Parathyroid adenoma (tissue), 2 donors: Measurements from ENCODE around the gene MTG2.

ENCODE experiments used
- H2AFZ ChIP-seq: fragments of 300-600 bp; sonication (generic); one replicate; pipeline ENCODE4 v1.7.0; 2017; ENCODE audit warnings: antibody characterized with exemption, mild to moderate bottlenecking
- H3K27ac ChIP-seq: fragments of 300-600 bp; sonication (generic); one replicate; pipeline ENCODE4 v1.7.0; 2017
- H3K27me3 ChIP-seq: fragments of 300-600 bp; sonication (generic); one replicate; pipeline ENCODE4 v1.7.0; 2017; ENCODE audit warnings: low read length; ENCODE audit not compliant: control insufficient read depth, insufficient read depth
- H3K36me3 ChIP-seq: fragments of 300-600 bp; sonication (generic); one replicate; pipeline ENCODE4 v1.7.0; 2017; ENCODE audit warnings: low read length; ENCODE audit not compliant: control insufficient read depth, insufficient read depth
- H3K4me1 ChIP-seq: fragments of 300-600 bp; sonication (generic); one replicate; pipeline ENCODE4 v1.7.0; 2017; ENCODE audit warnings: control low read depth
- H3K4me2 ChIP-seq: fragments of 300-600 bp; sonication (generic); one replicate; pipeline ENCODE4 v1.7.0; 2017; ENCODE audit warnings: low read length
- H3K4me3 ChIP-seq: fragments of 300-600 bp; sonication (generic); one replicate; pipeline ENCODE4 v1.7.0; 2017; ENCODE audit warnings: low read depth, low read length
- H3K79me2 ChIP-seq: fragments of 300-600 bp; sonication (generic); one replicate; pipeline ENCODE4 v1.7.0; 2017; ENCODE audit warnings: control low read depth
- H3K9ac ChIP-seq: fragments of 300-600 bp; sonication (generic); one replicate; pipeline ENCODE4 v1.7.0; 2017; ENCODE audit warnings: mild to moderate bottlenecking
- H3K9me3 ChIP-seq: fragments of 300-600 bp; sonication (generic); one replicate; pipeline ENCODE4 v1.7.0; 2017; ENCODE audit warnings: low read length; ENCODE audit not compliant: control insufficient read depth
- TF ChIP-seq, protein P1 (sequence below): fragments of 300-600 bp; sonication (generic); IDR thresholded peaks from one replicate; pipeline ENCODE4 v1.7.0; 2017; ENCODE audit warnings: antibody characterized with exemption, mild to moderate bottlenecking
- donor health status: primary hyperparathyroidism.

MTG2 gene

DNA sequence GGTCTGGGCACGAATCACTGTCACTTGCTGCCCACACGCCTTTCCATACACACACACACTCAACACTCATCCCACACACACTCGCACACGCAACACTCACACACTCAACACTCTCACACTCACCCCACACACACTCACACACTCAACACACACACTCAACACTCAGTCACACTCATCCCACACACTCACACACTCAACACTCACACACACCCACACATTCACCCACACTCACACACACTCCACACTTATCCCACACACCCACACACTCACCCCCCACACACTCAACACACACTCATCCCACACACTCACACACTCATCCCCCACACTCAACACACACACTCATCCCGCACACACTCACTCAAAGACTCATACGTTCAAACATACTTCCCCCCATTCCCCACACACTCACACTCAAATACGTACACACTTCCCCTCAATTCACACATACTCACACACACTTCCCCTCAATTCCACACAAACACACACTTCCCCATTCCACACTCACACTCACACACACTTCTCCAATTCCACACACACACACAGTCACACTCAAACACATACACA, 46.2 kb downstream of the MTG2 start:
- no peaks in the 10 kb centered on the region for H3K27me3 ChIP-seq
- no peaks in the 10 kb centered on the region for H3K79me2 ChIP-seq
- H3K4me2 ChIP-seq: no peak overlapping the region
- no peaks in the 10 kb centered on the region for H3K9me3 ChIP-seq
- H3K4me3 ChIP-seq: no peak overlapping the region
- TF ChIP-seq, protein P1, sequence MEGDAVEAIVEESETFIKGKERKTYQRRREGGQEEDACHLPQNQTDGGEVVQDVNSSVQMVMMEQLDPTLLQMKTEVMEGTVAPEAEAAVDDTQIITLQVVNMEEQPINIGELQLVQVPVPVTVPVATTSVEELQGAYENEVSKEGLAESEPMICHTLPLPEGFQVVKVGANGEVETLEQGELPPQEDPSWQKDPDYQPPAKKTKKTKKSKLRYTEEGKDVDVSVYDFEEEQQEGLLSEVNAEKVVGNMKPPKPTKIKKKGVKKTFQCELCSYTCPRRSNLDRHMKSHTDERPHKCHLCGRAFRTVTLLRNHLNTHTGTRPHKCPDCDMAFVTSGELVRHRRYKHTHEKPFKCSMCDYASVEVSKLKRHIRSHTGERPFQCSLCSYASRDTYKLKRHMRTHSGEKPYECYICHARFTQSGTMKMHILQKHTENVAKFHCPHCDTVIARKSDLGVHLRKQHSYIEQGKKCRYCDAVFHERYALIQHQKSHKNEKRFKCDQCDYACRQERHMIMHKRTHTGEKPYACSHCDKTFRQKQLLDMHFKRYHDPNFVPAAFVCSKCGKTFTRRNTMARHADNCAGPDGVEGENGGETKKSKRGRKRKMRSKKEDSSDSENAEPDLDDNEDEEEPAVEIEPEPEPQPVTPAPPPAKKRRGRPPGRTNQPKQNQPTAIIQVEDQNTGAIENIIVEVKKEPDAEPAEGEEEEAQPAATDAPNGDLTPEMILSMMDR: no peak
- no peak overlapping the region for H2AFZ ChIP-seq
- no peak overlapping the region for H3K27ac ChIP-seq
- H3K4me1 ChIP-seq: peaks cover 25% of the 10 kb centered on the region
- no peaks in the 10 kb centered on the region for H3K36me3 ChIP-seq
- H3K9ac ChIP-seq: no peak overlapping the region

DNA sequence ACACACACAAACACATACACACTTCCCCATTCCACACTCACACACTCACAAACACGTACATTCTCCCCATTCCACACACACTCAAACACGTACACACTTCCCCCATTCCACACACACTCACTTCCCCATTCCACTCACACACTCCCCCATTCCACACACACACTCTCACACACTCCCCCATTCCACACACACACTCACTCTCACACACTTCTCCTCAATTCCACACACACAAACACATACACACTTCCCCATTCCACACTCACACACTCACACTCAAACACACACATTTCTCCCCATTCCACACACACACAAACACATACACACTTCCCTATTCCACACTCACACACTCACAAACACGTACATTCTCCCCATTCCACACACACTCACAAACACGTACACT, 46.8 kb downstream of the MTG2 start:
- peaks cover 25% of the 10 kb centered on the region for H3K4me1 ChIP-seq
- H3K79me2 ChIP-seq: no peaks in the 10 kb centered on the region
- no peak overlapping the region for H2AFZ ChIP-seq
- H3K4me2 ChIP-seq: no peak overlapping the region
- H3K9ac ChIP-seq: no peak overlapping the region
- TF ChIP-seq, protein P1: no peak
- no peaks in the 10 kb centered on the region for H3K36me3 ChIP-seq
- no peak overlapping the region for H3K4me3 ChIP-seq
- no peaks in the 10 kb centered on the region for H3K27me3 ChIP-seq
- H3K27ac ChIP-seq: no peak overlapping the region
- H3K9me3 ChIP-seq: no peaks in the 10 kb centered on the region

DNA sequence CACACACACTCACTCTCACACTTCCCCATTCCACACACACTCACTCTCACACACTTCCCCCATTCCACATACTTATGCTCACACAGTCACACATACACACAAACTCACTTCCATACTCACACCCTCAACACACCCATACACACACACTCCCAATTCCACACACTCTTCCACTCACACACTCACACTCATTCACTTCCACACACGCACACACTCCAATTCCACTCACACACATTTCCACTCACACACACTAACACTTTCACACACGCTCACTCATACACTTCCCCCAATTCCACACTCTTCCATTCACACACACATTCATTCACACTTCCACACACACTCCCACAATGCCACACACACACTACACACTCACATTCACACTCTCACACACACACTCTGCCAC, 47.4 kb downstream of the MTG2 start:
- TF ChIP-seq, protein P1: no peak

DNA sequence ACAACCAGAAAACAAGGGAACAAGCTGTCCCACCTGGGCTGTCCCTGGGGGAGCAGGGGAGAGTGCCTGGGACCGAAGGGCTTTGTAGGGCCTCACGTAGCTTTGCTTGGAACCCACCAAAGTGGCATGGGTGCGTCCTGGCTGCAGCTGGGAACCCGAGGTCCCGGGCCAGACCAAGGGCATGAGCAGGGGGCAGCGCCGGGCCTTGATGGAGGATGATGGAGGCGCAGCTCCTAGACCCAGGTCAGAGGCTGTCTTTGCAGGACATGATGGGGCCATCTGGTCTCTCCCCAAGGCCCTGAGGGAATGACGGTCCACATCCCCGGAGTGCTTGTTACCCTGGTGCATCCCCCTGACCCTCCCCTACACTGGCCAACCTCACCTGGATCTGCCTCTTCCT, 47.9 kb downstream of the MTG2 start:
- Histone ChIP-seq H3K27ac (no peak overlapping the region), H3K4me3 (no peak overlapping the region), H3K4me1 (peaks cover 33% of the 10 kb centered on the region), H3K27me3 (no peaks in the 10 kb centered on the region), H3K9ac (no peak overlapping the region), H2AFZ (no peak overlapping the region), H3K4me2 (no peak overlapping the region), H3K79me2 (no peaks in the 10 kb centered on the region), H3K36me3 (no peaks in the 10 kb centered on the region), H3K9me3 (no peaks in the 10 kb centered on the region)
- TF ChIP-seq, protein P1: no peak

More for the DNA sequence above, 47.4 kb downstream of the MTG2 start:
- no peak overlapping the region for H3K4me2 ChIP-seq
- no peak overlapping the region for H3K27ac ChIP-seq
- H3K9me3 ChIP-seq: no peaks in the 10 kb centered on the region
- no peak overlapping the region for H3K9ac ChIP-seq
- no peak overlapping the region for H2AFZ ChIP-seq
- H3K4me1 ChIP-seq: peaks cover 29% of the 10 kb centered on the region
- no peaks in the 10 kb centered on the region for H3K36me3 ChIP-seq
- H3K79me2 ChIP-seq: no peaks in the 10 kb centered on the region
- H3K27me3 ChIP-seq: no peaks in the 10 kb centered on the region
- H3K4me3 ChIP-seq: no peak overlapping the region

DNA sequence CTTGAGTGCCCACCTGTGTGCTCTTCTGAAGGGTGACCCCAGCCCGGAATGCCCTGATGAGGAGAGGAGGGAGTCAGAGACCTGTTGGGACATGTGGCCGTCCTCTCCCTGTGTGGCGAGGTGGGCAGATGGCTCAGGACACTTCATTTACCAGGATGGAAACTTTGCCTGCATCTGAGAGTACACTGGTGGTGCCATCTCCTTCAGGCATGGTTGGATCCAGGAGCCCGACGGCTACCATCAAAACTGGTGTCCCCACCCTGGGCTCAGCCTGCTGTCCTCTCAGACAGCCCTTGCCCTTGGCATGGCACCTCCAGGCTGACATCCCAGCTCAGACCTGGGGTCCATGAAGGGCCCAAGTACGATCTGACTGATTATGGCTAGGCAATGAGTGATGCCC, 48.5 kb downstream of the MTG2 start:
- TF ChIP-seq, protein P1: no peak
- no peak overlapping the region for H3K4me3 ChIP-seq

More for the DNA sequence above, 48.5 kb downstream of the MTG2 start:
- Histone ChIP-seq H3K36me3 (no peaks in the 10 kb centered on the region), H3K27ac (no peak overlapping the region), H3K27me3 (no peaks in the 10 kb centered on the region), H3K4me2 (no peak overlapping the region), H3K9me3 (no peaks in the 10 kb centered on the region), H3K79me2 (no peaks in the 10 kb centered on the region), H3K9ac (no peak overlapping the region), H3K4me1 (peaks cover 34% of the 10 kb centered on the region), H2AFZ (no peak overlapping the region)
